ENCODE results near the gene SDC4. TPM values are rescaled to one million over a fixed set of nuclear protein-coding genes. Genes with fewer than 3 reads are reported as not detected.

The SDC4 gene
- total RNA-seq, 1 experiment from 2014 or later = 242 TPM

GRCh38 chr20:45372646-45373352, 24.6 kb upstream of the SDC4 start:
- H3K27me3 ChIP-seq (replicated peaks; ENCODE audit: control insufficient read depth, insufficient read depth, low read length) = no peaks in the 10 kb centered on the region
- no peak for DNase-seq
- TF ChIP-seq CTCF (IDR thresholded peaks at IDR 0.05; ENCODE audit: insufficient read depth in 1 of 2, low read depth in 1 of 2, low read length in 1 of 2, severe bottlenecking in 1 of 2, unreplicated experiment in 1 of 2) = no peak
- H3K9me3 ChIP-seq = no peaks in the 10 kb centered on the region
- CTCF ChIA-PET = interaction anchor here (0.9 to 4.6 kb wide), 11 partner anchors 10 to 399 kb away, joined by 3 to 95 read pairs (median 10); partner anchors contain the start of genes PIGT, SDC4 and SYS1
- no peak overlapping the region for H3K4me3 ChIP-seq (ENCODE audit: low read depth, low read length)
- H3K4me1 ChIP-seq = no peaks in the 10 kb centered on the region
- H3K4me3 Mint-ChIP-seq (ENCODE audit: unreplicated experiment) = no peak overlapping the region
- no peaks in the 10 kb centered on the region for H3K27me3 Mint-ChIP-seq (ENCODE audit: insufficient read depth, unreplicated experiment)
- H3K27ac Mint-ChIP-seq (ENCODE audit: unreplicated experiment) = no peak overlapping the region
- H3K36me3 Mint-ChIP-seq (ENCODE audit: insufficient read depth, unreplicated experiment) = peaks cover 15% of the 10 kb centered on the region
- H3K9me3 Mint-ChIP-seq (ENCODE audit: unreplicated experiment) = no peaks in the 10 kb centered on the region
- POLR2A ChIA-PET = interaction anchor here (0.6 to 1.3 kb wide), 3 partner anchors 25 to 570 kb away, joined by 3 to 5 read pairs (median 3); no protein-coding TSS in a partner anchor
- H3K36me3 ChIP-seq (ENCODE audit: control insufficient read depth, insufficient read depth, low read length) = no peaks in the 10 kb centered on the region
- intact Hi-C loops (cut with micrococcal nuclease; ENCODE audit: unreplicated experiment) = no loop called here
- no TSS peak for BruUV-seq (replicated peaks)
- no peaks in the 10 kb centered on the region for H3K4me1 Mint-ChIP-seq (ENCODE audit: low read depth, unreplicated experiment)

- Histone ChIP-seq H3K36me3 (ENCODE audit: control insufficient read depth, insufficient read depth, low read length) (no peaks in the 10 kb centered on the region; the same call in 1 of the 2 replicates), H3K4me1 (no peaks in the 10 kb centered on the region), H3K4me3 (ENCODE audit: low read depth, low read length) (no peak overlapping the region), H3K27me3 (replicated peaks; ENCODE audit: control insufficient read depth, insufficient read depth, low read length) (no peaks in the 10 kb centered on the region), H3K9me3 (no peaks in the 10 kb centered on the region)
- POLR2A ChIA-PET = interaction anchor here (0.6 to 1.3 kb wide), 2 partner anchors 25 to 72 kb away, joined by 3 to 5 read pairs; no protein-coding TSS in a partner anchor
- Mint-ChIP-seq H3K4me3 (ENCODE audit: unreplicated experiment) (no peak overlapping the region), H3K27ac (ENCODE audit: unreplicated experiment) (no peak overlapping the region), H3K36me3 (ENCODE audit: insufficient read depth, unreplicated experiment) (peaks cover 20% of the 10 kb centered on the region), H3K27me3 (ENCODE audit: insufficient read depth, unreplicated experiment) (no peaks in the 10 kb centered on the region), H3K4me1 (ENCODE audit: low read depth, unreplicated experiment) (no peaks in the 10 kb centered on the region), H3K9me3 (ENCODE audit: unreplicated experiment) (no peaks in the 10 kb centered on the region)
- no peak for DNase-seq
- intact Hi-C loops (cut with micrococcal nuclease; ENCODE audit: unreplicated experiment) = no loop called here
- CTCF ChIA-PET = interaction anchor here (0.9 to 4.6 kb wide), 5 partner anchors 9 to 399 kb away, joined by 3 to 95 read pairs (median 9); partner anchors contain the start of gene SYS1
- BruUV-seq (replicated peaks) = no TSS peak
- no peak for TF ChIP-seq CTCF (IDR thresholded peaks at IDR 0.05; ENCODE audit: insufficient read depth in 1 of 2, low read depth in 1 of 2, low read length in 1 of 2, severe bottlenecking in 1 of 2, unreplicated experiment in 1 of 2)
Measured at GRCh38 chr20:45372241-45372640, 24.0 kb upstream of the SDC4 start.

GRCh38 chr20:45370571-45371160, 22.4 kb upstream of the SDC4 start:
- intact Hi-C loops (cut with micrococcal nuclease; ENCODE audit: unreplicated experiment) = no loop called here
- no peak for DNase-seq
- Mint-ChIP-seq H3K4me3 (ENCODE audit: unreplicated experiment) (no peak overlapping the region), H3K27me3 (ENCODE audit: insufficient read depth, unreplicated experiment) (no peaks in the 10 kb centered on the region), H3K4me1 (ENCODE audit: low read depth, unreplicated experiment) (no peaks in the 10 kb centered on the region), H3K27ac (ENCODE audit: unreplicated experiment) (no peak overlapping the region), H3K9me3 (ENCODE audit: unreplicated experiment) (no peaks in the 10 kb centered on the region), H3K36me3 (ENCODE audit: insufficient read depth, unreplicated experiment) (peaks cover 25% of the 10 kb centered on the region)
- H3K9me3 ChIP-seq = no peaks in the 10 kb centered on the region
- BruUV-seq (replicated peaks) = no TSS peak
- ChIA-PET POLR2A (interaction anchor here (0.5 kb wide), 1 partner anchor 52 kb away, joined by 6 read pairs; no protein-coding TSS in a partner anchor), CTCF (interaction anchor here (1.2 to 4.6 kb wide), 4 partner anchors 8 to 66 kb away, joined by 4 to 95 read pairs (median 8); partner anchors contain the start of gene SYS1)
- H3K36me3 ChIP-seq (ENCODE audit: control insufficient read depth, insufficient read depth, low read length) = peaks cover 4% of the 10 kb centered on the region
- no peaks in the 10 kb centered on the region for H3K27me3 ChIP-seq (replicated peaks; ENCODE audit: control insufficient read depth, insufficient read depth, low read length)
- no peaks in the 10 kb centered on the region for H3K4me1 ChIP-seq
- no peak for TF ChIP-seq CTCF (IDR thresholded peaks at IDR 0.05; ENCODE audit: insufficient read depth in 1 of 2, low read depth in 1 of 2, low read length in 1 of 2, severe bottlenecking in 1 of 2, unreplicated experiment in 1 of 2)
- H3K4me3 ChIP-seq (ENCODE audit: low read depth, low read length) = no peak overlapping the region

All from Caco-2 (cell line).